K562 (cell line): ENCODE measurements around the gene CITED2. TPM values are rescaled to one million over a fixed set of nuclear protein-coding genes. Genes with fewer than 3 reads are reported as not detected.

Source experiments
- BDP1 ChIP-seq: IDR thresholded peaks from 3 replicates; pipeline ENCODE4 v1.6.1; 2011; ENCODE audit not compliant: insufficient read length, insufficient read depth
- CREB1 ChIP-seq, 2 experiments: sonication (generic) in 1 of 2; formaldehyde crosslinking in 1 of 2; IDR thresholded peaks; 2 replicates each; pipeline versions ENCODE4 v1.6.1 to v1.8.0; 2012 to 2022; ENCODE audit warnings: inconsistent platforms in 1 of 2, mild to moderate bottlenecking in 1 of 2, missing genetic modification reagents in 1 of 2, moderate library complexity in 1 of 2
- E2F6 ChIP-seq, 2 experiments: IDR thresholded peaks; 2 replicates each; pipeline ENCODE4 v1.6.1; 2011; ENCODE audit warnings: borderline replicate concordance in 1 of 2, control low read depth in 1 of 2, low read depth in 1 of 2, low read length in 1 of 2, mild to moderate bottlenecking in 1 of 2, mixed read lengths in 1 of 2, moderate library complexity in 1 of 2; ENCODE audit not compliant: insufficient read depth in 1 of 2, insufficient read length in 1 of 2, poor library complexity in 1 of 2, severe bottlenecking in 1 of 2; ENCODE audit errors: extremely low read depth in 1 of 2
- FIP1L1 ChIP-seq: fragments of 200-400 bp; formaldehyde crosslinking; IDR thresholded peaks from 2 replicates; pipeline ENCODE4 v1.6.1; 2018; ENCODE audit warnings: mild to moderate bottlenecking, low read depth, low read length; ENCODE audit not compliant: poor library complexity, severe bottlenecking
- HMG20A ChIP-seq: fragments of 450-650 bp; formaldehyde crosslinking; conservative IDR thresholded peaks from 2 replicates; pipeline ENCODE4 v1.4.0; 2020; ENCODE audit warnings: mild to moderate bottlenecking, mixed read lengths
- ID3 ChIP-seq, 2 experiments: fragments of 250-450 bp in 1 of 2; fragments of 450-650 bp in 1 of 2; sonication (Bioruptor Pico) in 1 of 2; IDR thresholded peaks; 2 replicates each; pipeline versions ENCODE4 v1.6.1 to v1.8.0; 2016 to 2021; ENCODE audit warnings: mild to moderate bottlenecking in 2 of 2, moderate library complexity in 2 of 2, missing compliant biosample characterization in 1 of 2, missing genetic modification characterization in 1 of 2
- JUN ChIP-seq, 2 experiments: sonication (generic) in 1 of 2; formaldehyde crosslinking in 1 of 2; IDR thresholded peaks; 2 replicates each; pipeline versions ENCODE4 v1.6.1 to v1.8.0; 2012 to 2022; ENCODE audit warnings: borderline replicate concordance in 2 of 2, mild to moderate bottlenecking in 2 of 2, improper control_type of control experiment in 1 of 2, low read depth in 1 of 2, low read length in 1 of 2, missing genetic modification reagents in 1 of 2
- MNT ChIP-seq, 2 experiments: fragments of 450-650 bp; conservative IDR thresholded peaks; 2 replicates each; pipeline ENCODE4 v1.6.1; 2017; ENCODE audit warnings: mild to moderate bottlenecking in 2 of 2, moderate library complexity in 2 of 2
- NFXL1 ChIP-seq: fragments of 450-650 bp; formaldehyde crosslinking; IDR thresholded peaks from 2 replicates; pipeline ENCODE4 v1.4.0; 2021; ENCODE audit warnings: mild to moderate bottlenecking
- NR3C1 ChIP-seq: sonication (generic); formaldehyde crosslinking; IDR thresholded peaks from 2 replicates; pipeline ENCODE4 v1.8.1; 2022; ENCODE audit warnings: missing genetic modification reagents
- NUFIP1 ChIP-seq: fragments of 450-650 bp; IDR thresholded peaks from 2 replicates; pipeline ENCODE4 v1.6.1; 2018; ENCODE audit not compliant: partially characterized antibody
- PHB2 ChIP-seq: fragments of 450-650 bp; IDR thresholded peaks from 2 replicates; pipeline ENCODE4 v1.6.1; 2017; ENCODE audit warnings: low read depth
- POLR3A ChIP-seq: IDR thresholded peaks from 2 replicates; pipeline ENCODE4 v1.6.1; 2011; ENCODE audit warnings: borderline replicate concordance, mild to moderate bottlenecking, moderate library complexity; ENCODE audit not compliant: insufficient read length, insufficient read depth; ENCODE audit errors: extremely low read depth
- PTRF ChIP-seq: fragments of 450-650 bp; IDR thresholded peaks from 2 replicates; pipeline ENCODE4 v1.6.1; 2016; ENCODE audit warnings: mild to moderate bottlenecking, missing genetic modification characterization, missing compliant biosample characterization
- PYGO2 ChIP-seq: fragments of 450-650 bp; IDR thresholded peaks from 2 replicates; pipeline ENCODE4 v1.6.1; 2016; ENCODE audit warnings: mild to moderate bottlenecking, missing genetic modification characterization, moderate library complexity, missing compliant biosample characterization
- SAP30 ChIP-seq: fragments of 200-600 bp; sonication (generic); IDR thresholded peaks from 2 replicates; pipeline ENCODE4 v1.6.1; 2012; ENCODE audit warnings: borderline replicate concordance, low read depth, mild to moderate bottlenecking, moderate library complexity, low read length, control low read depth, inconsistent platforms; ENCODE audit not compliant: insufficient read depth, poor library complexity, severe bottlenecking
- SLC30A9 ChIP-seq: fragments of 250-450 bp; sonication (Bioruptor Pico); IDR thresholded peaks from 2 replicates; pipeline ENCODE4 v1.8.0; 2022; ENCODE audit warnings: mild to moderate bottlenecking, moderate library complexity
- SMAD4 ChIP-seq: fragments of 250-450 bp; sonication (Bioruptor Pico); conservative IDR thresholded peaks from 2 replicates; pipeline ENCODE4 v1.8.0; 2021; ENCODE audit warnings: inconsistent platforms, mild to moderate bottlenecking, moderate library complexity
- SP2 ChIP-seq: IDR thresholded peaks from 2 replicates; pipeline ENCODE4 v1.6.1; 2011; ENCODE audit warnings: mild to moderate bottlenecking, low read depth, low read length, moderate library complexity; ENCODE audit not compliant: poor library complexity, severe bottlenecking; ENCODE audit errors: extremely low read depth
- SRF ChIP-seq, 2 experiments: fragments of 250-450, 450-650 bp in 1 of 2; sonication (Bioruptor Pico) in 1 of 2; sonication (generic) in 1 of 2; formaldehyde crosslinking; IDR thresholded peaks; 2 replicates each; pipeline versions ENCODE4 v1.5.0 to v1.5.1; 2020 to 2022; ENCODE audit warnings: mild to moderate bottlenecking in 1 of 2, missing genetic modification reagents in 1 of 2
- ZFX ChIP-seq: sonication (generic); formaldehyde crosslinking; IDR thresholded peaks from 2 replicates; pipeline ENCODE4 v1.8.0; 2022; ENCODE audit warnings: mild to moderate bottlenecking, missing genetic modification reagents, moderate library complexity
- ZNF696 ChIP-seq: fragments of 250-450 bp; sonication (Bioruptor Pico); conservative IDR thresholded peaks from 2 replicates; pipeline ENCODE4 v1.4.0; 2020; ENCODE audit warnings: mild to moderate bottlenecking, moderate library complexity
- polyA plus RNA-seq, 8 experiments: library from polyadenylated mRNA; depleted of rRNA in 4 of 8; stranded (reverse) in 5 of 8; unstranded in 3 of 8; fragments of >200 nt; fragmentation: Nextera tagmentation in 2 of 8; fragmentation: Illumina TruSeq in 1 of 8; extraction: Ambion mirVana in 2 of 8; extraction: Trizol in 1 of 8; gene quantifications; 2 replicates each; pipeline versions ENCODE4 v1.2.1 to v1.2.3, GENCODE V29; 2011 to 2014; ENCODE audit warnings: inconsistent platforms in 1 of 8, missing spikeins in 1 of 8
- total RNA-seq, 7 experiments: library from RNA; depleted of rRNA in 6 of 7; stranded (reverse); fragments of >200 nt in 6 of 7; fragmentation: Illumina TruSeq in 2 of 7; extraction: Trizol in 2 of 7; gene quantifications; 2 replicates each; pipeline versions ENCODE4 v1.2.1 to v1.2.3, GENCODE V29; 2011 to 2021; ENCODE audit warnings: low replicate concordance in 1 of 7

The CITED2 gene
- total and polyA plus RNA-seq, 9 of the 15 experiments (the other 6 are each of a cell fraction or from before 2014, with no cell fraction given): 0.21 to 86.1 (median 17.5) TPM

- TF ChIP-seq SAP30 (no peak), BDP1 (no peak), FIP1L1 (no peak), ZNF696 (no peak), SMAD4 (CRISPR knock-in tag) (no peak), SRF (CRISPR knock-in tag; IDR thresholded peaks at IDR 0.05) (no peak), NFXL1 (CRISPR knock-in tag) (0 out of 2 replicates have a peak, but pooled peaks have one; percentile 54), PTRF (tag) (no peak), NR3C1 (CRISPR knock-in tag) (no peak), HMG20A (no peak), SLC30A9 (CRISPR knock-in tag) (no peak), ID3 (CRISPR knock-in tag; IDR thresholded peaks at IDR 0.05) (no peak), ID3 (tag; IDR thresholded peaks at IDR 0.05) (peak; percentile 65; the same call in 1 of the 2 replicates), PHB2 (0 out of 2 replicates have a peak, but pooled peaks have one; percentile 13), POLR3A (no peak), CREB1 (IDR thresholded peaks at IDR 0.05) (peak; percentile 52; the same call in 1 of the 2 replicates), CREB1 (CRISPR knock-in tag; IDR thresholded peaks at IDR 0.05) (no peak), SP2 (no peak), NUFIP1 (peak; percentile 93), JUN (IDR thresholded peaks at IDR 0.05; ENCODE audit: borderline replicate concordance, low read depth, low read length) (no peak), JUN (CRISPR knock-in tag; IDR thresholded peaks at IDR 0.05; ENCODE audit: borderline replicate concordance) (no peak), PYGO2 (tag) (no peak), MNT (conservative IDR thresholded peaks at IDR 0.05) (peak in 1 of 2 experiments; percentile 50; a peak in 2 of 4 replicates), ZFX (peak; percentile 29), E2F6 (IDR thresholded peaks at IDR 0.05; ENCODE audit: borderline replicate concordance in 1 of 2, extremely low read depth in 1 of 2, insufficient read depth in 1 of 2, insufficient read length in 1 of 2, low read depth in 1 of 2, low read length in 1 of 2, poor library complexity in 1 of 2, severe bottlenecking in 1 of 2) (peak in 1 of 2 experiments; percentile 97)
Observed at GRCh38 chr6:139375226-139376016, 973 bp upstream of the CITED2 start (continued).
